GM18508 (cell line): Measurements from ENCODE around the gene TFAP2A.

ENCODE experiments used
- ATAC-seq: cut with Tn5 transposase; IDR thresholded peaks from one replicate; pipeline ENCODE4 v1.9.1; 2021; ENCODE audit warnings: moderate number of reproducible peaks; ENCODE audit not compliant: insufficient read depth, unreplicated experiment

Gene TFAP2A

DNA sequence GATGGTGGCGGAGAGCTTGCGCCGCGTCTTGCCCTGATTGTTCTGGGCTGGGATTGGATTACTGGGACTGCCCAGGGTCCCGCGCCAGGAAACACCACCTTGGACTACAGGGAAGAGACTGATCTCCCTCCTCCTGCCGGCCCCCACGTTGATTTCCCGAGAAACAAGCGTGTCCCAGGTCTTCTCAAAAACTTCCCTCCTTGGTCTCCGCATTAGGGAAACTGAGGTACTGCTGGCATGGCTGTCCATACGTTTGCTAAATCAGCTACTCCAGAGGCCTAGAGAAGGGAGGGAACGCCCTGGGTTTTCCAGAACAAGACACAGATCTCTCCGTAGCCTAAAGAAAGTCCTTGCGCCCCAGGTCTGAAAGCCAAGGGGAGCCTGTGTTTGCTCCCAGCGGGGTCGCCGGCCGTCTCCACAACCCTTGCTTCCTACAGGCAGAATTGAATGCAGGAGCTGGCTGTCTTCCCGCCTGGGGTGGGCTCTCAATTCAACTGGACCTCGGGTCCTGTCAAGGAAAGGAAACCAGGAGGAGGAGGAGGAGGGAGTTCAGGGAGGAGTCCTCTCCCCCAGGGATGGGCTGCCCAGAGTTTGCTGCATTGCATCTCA lies 29.2 kb downstream of the TFAP2A start:
- ATAC-seq, result no peak

DNA sequence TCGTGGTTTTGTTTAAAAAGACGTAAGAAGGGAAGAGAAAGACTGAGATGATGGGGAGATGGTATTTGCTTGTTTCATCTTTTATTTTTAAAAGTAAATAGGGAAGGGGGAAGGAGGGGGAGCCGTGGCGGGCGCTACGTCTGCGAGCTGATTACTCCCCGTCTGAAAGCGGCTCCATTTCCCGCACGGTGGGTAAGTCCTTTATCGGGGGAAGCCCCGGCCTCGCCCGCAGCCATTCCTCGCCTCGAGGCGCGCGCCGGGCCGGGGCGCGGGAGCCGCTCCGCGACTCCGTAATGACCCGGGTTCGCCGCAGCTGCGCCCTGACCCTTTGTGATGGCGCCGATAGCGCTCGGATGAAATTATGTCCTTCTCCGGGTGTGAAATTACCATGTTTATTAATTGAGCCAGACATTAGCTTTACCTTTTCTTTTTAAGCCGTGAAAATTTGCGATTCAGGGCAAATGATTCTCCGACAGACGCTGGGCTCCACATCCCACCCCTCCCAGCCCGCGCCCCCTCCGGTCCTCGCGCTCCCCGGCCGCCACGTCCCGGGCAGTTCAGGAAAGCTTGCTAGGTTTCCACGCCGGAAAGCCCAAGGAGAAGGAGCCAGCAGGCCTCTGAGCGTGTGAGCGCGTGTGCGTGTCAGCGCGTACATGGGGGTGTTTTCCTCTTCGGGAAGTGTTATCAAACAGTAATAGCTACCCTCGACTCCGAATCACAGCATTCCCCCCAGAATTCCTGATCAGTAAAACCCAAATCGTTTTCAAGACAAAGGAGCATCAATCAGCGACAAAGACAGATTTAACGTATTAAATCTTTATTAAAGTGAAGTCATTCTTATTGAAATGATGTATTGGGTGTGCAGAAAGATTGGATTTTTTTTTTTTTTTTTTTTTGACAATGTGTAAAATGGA lies 30.0 kb downstream of the TFAP2A start:
- no peak for ATAC-seq

DNA sequence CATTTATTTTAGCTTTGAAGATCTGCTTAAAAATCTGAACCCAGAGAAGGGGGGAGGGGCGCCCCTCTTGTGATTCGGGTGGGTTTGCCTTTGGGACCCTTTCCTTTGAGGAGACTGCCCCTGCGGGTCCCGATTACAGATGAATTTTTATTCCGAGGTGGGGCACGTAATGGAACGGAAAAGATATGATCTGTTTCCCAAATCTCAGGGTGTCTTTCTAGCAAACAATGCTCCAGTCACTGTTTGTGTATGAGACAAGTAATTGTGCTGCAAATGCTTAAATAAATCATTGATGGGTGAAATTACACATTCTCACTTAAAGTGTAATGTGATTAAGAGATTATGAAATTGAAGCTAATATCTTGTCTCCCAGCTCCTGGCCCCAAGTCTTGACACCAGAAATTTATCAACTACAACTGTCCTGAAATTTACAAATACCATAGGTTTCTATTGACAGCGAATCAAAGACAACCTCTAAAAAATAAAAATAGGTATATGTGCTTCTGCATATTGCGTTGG lies 30.7 kb downstream of the TFAP2A start:
- ATAC-seq, result no peak

DNA sequence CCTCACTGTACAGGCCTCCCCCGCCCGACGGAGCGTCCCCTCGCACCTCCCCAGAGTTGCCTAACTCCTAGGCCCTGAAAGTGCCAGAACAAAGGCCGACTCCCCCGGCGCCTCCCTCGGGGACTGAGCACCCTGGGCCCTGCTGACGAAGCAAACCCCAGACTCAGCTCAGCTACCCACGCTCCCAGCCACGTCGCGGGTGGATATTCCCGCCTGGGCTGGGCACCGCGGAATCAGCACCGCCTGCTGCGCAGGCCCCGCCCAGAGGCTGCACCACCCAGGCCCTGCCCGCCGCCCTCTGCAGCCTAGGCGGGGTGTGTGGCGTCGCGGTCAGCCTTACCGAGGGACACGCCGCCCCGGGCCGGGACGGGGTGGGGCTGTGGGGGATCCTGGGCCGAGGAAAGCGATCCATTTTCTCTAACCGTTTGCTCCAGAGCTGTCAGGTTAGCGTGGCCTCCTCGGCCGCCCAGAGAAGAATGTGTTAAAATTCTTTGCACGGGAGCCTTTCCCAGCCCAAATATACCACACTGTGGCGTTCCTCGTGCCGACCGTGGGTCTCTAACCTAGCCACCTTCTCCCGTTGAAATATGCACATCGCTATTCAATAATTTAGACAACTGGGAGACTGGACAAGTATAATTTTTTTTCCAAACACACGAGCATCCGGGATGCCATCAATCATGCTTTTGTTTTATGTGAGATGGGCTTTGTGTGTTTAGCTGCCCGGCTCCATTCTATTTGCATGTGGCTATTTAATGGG lies 31.4 kb downstream of the TFAP2A start:
- ATAC-seq, result no peak

DNA sequence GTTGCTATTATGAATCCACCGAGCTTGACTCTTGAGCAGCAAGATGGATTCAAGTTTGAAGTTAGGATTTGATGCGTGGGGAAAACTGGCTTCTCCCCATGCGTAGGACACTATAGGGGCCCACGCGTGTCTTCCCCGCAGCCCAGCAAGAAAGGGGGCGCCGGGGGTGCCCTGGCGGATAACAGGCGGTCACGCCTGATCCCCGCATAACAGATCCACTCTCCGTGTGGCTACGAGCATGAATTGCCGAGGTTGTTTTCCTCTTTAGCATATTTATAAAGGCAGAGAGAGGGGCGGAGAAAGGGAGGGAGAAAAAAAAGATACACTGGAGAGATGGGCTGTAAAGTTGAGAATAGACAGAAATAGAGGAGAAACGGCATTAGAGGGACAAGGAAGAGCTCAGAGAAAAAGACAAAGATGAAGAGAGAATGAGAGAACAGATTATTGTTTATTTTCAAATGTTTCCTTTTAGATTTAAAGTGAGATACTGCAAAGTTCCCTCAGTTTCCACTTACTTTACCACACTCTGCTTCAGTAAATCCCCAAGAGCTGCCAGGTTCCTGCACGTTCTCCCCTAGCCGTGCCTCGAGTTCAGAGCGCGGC lies 32.0 kb downstream of the TFAP2A start:
- no peak for ATAC-seq

DNA sequence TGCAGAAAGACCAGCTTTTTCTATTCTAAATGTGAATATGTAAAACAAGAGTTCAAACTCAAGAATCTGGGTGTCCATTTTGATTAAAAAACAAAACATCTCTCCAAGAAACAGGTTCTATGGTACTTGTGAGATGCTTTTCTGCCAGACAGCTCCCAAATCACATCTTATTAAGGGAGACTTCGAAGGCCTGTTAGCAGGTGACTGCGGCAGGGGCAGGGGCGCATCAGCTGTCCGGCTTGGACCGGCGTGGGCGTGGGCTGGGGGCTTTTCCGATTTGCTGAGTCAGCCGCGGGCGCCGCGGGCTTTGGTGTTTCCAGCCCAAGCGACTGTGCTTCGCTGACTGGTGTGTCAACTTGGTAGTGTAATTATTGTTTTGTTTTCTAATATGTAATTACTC lies 32.6 kb downstream of the TFAP2A start:
- ATAC-seq, result no peak

DNA sequence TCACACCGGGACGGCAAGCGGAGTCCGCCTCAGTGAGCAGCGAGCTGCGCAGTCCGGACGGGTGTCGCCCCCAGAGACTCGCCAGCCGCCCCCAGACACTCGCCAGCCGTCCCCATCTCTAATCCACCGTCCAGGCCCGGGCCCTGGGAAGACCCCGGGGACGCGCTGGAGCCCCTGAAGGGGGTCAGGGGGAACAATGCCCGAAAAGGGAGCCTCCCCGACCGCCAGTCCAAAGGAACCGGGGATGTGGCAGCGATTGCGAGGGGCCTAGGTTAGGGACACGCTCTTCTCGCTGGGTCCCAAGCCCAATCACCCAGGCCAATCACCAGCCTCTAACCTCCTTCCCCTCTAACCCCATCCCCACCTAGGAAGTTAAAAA lies 33.1 kb downstream of the TFAP2A start:
- no peak for ATAC-seq

DNA sequence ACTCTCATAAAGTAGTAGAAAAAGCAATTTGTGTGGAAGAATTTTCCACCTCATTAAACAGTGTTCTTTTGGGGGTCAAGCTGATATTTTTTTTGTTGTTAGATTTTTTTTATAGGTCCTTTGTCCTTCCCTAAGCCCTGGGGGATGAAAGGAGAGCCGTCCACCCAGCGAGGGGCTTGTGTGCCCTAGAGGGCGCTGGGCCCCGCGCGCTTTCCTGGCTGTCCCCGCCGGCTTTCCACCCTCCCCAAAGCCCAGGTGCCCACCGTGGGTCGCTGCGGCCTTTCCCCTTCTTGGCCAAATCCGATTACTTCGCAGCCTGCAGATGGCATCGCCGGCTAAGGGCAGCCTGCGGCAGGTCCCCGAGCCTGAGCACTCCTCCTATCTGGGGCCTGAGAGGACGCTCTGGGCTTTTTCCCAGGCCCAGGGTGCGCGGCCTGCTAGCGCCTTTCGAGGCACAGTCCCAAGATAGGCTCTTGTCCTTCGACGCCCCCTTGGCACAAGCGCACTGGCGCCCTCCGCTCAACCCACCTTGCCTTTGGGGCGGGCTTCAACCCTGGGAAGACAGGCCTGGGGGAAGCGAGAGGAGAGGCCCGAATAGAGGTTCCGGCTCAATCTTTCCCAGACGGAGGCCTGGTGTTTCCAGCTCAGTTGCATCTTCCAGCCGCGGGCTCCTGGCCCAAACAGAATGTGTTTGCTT lies 33.6 kb downstream of the TFAP2A start:
- ATAC-seq, result no peak

DNA sequence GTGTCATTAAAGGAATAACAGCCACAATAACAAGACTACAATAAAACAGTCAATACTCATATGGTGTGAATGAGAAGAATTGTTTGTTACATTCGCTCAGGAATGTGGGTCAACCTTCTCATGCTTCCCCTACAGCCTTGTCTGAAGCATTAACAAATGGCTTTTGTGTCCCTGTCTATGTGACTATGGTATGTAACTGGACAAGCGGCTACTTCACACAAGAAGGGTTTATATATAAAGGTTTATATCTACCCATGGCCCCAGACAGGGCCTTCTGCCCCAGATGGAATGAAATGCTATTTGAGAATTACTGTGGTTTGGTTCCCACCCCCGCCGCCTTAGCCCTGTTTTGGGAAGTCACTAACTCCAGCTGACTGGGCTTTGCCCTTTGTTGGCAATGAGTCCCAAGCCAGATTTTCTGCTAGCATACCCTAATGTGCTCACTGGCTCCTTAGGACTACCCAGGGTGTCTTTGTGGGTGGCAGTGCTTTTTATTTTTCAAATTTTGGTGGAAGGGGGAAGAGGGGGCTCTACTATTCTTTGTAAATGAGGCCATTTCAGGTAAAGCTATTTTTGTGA lies 39.4 kb downstream of the TFAP2A start:
- no peak for ATAC-seq

DNA sequence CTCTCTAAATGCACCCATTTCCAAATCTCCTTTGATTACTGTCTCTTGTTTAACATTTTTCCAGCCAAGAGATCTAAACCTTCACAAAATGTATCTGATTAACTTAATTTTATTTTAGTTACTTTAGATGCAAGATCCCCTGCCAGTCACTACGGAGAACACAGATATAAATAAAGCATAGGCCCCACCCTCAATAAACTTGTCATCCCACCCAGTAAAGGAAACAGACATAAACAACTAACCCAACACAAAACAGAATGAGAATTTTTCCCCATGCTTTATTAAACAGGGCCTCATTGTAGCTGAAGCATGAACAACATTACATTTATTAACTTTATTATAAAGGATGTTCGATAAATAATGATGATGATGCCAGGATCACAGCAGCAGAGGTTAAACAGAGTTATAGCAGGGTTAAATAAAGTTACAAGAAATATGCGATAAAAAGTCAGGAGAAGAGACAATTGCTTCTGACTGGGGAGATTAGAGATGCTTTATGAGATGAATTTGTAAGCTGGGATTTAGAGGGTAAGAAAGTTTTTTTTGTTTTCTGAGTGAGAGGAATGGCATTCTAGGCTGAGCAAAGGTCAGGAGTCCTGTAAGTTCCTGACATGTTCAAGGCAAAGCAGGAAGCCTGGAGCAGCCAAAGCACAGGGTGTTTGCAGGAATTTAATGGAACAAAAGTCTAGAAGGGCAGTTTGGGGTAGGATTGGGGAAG lies 41.1 kb downstream of the TFAP2A start:
- ATAC-seq, result no peak

DNA sequence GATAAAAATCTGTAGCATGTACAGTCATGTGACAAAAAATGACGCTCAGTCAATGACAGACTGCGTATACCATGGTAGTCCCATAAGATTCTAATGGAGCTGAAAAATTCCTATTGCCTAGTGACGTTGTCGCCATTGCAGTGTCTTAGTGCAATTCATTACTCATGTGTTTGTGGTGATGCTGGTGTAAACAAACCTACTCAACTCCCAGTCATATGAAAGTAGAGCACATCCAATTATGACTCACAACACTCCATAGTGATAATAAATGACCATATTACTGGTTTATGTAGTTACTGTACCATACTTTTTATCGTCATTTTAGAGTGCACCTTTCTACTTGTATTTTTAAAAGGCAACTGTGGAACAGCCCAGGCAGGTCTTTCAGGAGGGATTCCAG lies 45.0 kb downstream of the TFAP2A start:
- no peak for ATAC-seq

DNA sequence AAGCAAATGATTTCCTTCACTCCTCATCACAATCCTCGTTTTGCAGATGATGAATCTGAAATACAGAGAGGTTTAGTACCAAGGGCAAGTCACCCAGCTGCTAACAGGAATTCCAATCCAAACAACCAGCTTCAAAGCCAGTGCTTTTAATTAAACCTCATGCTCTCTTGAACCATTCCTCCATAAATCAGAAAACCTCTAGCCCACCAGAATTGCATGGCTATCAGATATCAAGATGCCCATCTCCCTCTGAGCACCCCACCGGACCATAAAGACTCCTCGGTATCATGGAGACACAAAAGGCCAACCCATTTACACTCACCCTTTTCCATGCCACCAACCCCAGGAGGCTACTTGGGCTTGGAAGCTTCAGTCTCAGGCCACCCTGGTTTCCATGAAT lies 46.0 kb downstream of the TFAP2A start:
- ATAC-seq, result no peak

DNA sequence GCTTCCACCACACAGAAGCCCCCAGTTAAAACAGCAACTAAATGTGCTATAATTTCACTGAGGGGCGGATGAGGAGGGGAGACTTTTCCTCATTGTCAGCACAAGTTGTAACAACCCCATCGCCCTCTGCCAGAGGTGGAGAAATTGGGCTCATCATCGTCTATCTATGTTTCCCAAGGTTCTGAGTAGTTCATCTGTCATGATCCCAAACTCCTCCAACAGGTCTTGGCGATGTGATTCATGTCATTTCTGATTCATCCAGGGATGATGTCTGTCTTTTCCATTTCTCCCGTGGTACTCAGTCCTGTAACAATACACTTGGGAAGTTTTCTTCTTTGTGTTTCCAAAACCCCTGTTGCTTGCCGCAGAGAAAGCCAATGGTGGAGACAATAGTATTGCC lies 51.0 kb downstream of the TFAP2A start:
- no peak for ATAC-seq

DNA sequence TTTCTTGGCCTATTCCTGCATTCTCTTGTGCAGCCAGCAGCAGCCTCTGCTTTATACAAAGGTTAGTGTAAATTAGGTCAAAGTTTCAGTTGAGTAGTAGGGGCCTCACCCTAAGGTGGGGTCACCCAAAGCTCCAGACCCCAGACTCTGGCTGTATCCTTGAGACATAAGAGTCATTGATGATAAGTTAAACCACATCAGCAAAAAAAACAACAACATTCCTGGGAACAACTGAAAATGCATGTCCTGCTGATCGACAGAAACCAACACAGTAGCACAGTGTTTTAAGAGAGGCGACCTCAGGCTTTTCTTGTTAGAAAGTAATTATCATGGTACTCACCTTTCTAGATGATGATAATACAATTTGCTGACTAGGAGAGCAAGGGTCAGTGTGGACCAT lies 52.6 kb downstream of the TFAP2A start:
- ATAC-seq, result no peak

DNA sequence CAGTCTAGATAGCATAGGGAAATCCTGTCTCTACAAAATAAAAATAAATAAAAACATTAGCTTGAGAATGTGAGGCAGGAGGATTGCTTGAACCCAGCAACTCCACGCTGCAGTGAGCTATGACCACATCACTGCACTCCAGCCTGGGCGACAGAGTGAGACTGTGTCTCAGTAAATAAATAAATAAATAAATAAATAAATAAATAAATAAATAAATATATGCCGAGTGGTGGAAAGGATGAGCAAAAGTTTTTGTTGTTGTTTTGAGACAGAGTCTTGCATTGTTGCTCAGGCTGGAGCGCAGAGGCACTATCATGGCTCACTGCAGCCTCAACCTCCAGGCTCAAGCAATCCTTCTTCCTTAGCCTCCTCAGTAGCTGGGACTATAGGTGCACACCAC lies 53.4 kb downstream of the TFAP2A start:
- ATAC-seq, result no peak

DNA sequence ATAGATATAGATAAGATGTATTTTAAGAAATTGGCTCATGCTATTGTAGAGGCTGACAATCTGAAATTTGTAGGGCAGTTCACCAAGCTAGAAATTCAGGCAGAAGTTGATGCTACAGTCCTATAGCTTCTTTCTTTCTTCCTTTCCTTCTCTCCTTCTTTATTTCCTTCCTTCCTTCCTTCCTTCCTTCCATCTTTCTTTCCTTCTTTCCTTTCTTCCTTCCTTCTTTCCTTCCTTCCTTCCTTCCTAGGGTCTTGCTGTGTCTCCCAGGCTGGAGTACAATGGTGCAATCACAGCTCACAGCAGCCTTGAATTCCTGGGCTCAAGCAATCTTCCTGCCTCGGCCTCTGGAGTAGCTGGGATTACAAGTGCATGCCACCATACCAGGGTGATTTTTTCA lies 55.3 kb downstream of the TFAP2A start:
- ATAC-seq, result no peak

DNA sequence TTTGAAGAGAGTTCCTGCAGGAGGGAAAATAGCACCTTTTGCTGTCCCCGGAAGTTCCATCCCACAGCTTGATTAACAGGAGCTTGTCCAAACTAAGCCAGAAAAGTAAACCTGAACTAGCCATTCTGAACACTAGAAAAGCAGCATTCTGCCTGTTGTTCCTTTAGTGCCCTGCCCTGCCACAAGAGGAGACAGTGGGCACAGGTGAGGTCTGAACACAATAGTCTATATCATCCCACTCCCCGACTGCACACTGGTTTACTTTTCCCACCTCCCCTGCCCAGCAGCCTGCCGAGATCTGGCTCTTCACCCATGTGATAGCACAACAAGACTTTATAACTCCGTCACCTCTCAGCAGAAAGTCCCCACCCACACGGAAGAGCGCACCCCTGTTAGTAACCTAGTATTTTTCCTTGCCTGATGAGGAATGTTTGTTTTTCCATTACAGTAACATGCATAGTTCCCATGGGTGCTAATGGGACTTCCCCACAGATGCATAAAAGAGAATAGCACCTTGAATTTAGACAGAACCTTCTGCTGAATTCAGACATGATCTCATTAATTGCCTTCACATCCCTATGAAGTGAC lies 59.7 kb downstream of the TFAP2A start:
- no peak for ATAC-seq

DNA sequence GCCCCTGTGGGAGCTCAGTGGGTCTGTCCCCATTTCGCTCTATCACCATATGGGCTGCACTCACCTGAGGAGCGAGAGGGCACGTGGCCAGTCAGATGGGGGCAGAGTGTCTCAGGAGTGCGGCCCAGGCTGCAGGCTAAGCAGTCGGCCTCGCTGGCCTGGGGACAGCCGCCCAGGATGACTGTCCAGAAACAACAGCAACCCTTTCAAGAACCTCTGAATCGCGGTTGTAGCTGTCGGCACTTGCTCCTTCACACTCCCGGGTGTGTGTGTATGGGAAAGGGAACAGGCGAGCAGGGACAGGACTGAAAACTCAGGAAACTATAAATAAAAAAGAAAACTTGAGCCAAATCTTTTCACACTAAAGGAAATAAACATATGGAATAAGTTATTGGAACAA lies 63.1 kb downstream of the TFAP2A start:
- ATAC-seq, result no peak

DNA sequence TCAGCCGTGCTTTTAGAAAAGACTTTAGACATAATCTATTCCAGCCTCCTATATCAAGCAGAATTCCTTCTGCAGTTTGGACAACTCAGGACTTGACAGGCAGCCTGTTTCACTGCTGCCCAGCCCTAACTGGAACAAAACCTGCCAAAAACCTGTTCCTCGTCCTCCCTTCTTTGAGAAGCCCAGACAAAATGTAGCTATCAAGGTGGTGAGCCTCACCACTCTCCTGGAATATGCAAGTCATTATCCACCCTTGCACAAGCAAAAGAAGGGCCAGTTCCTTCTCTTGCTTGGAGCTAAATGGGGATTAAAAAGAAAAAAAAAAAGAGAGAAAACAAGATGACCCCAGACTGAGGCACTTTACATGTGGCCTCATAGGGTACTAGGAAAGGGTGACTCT lies 64.2 kb downstream of the TFAP2A start:
- no peak for ATAC-seq
